GM08714 (cell line): ENCODE data around the gene MALT1.
"Not testable (repeated sequence)": the region's sequence is repeated elsewhere in the genome, so short reads cannot be mapped to it uniquely, and the experiment has no call there.

Experiments
- H3K4me3 ChIP-seq: fragments of 200-500 bp; sonication (Bioruptor generic); 2 replicates; pipeline ENCODE4 v1.5.1; 2014; ENCODE audit warnings: mild to moderate bottlenecking, low read length, inconsistent platforms
- ZNF274 ChIP-seq: IDR thresholded peaks from 2 replicates; pipeline ENCODE4 v1.6.1; 2012; ENCODE audit warnings: mild to moderate bottlenecking, low read depth, low read length

Gene MALT1

DNA sequence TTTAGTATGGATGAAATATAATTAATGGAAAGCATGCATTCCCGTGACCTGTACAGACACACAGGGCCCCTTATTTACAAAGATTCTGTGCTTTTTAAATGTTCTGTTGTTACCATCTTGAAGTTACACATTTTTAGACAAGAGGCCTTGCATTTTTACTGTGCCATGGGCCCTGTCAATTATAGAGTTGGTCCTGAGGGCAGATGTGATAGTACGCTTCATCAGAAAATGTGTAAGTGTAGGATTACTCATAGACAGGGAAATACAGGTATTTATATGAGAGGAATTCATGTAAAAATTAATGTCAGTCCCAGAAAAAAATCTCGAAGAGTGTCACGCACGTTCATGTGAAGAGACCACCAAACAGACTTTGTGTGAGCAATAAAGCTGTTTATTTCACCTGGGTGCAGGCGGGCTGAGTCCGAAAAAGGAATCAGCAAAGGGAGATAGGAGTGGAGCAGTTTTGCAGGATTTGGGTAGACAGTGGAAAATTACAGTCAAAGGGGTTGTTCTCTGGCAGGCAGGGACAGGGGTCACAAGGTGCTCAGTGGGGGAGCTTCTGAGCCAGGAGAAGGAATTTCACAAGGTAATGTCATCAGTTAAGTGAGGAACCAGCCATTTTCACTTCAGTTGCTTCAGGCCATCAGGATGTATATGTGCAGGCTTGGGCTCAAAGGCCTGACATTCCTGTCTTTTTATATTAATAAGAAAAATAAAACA lies 30.2 kb upstream of the MALT1 start:
- no peak for TF ChIP-seq ZNF274
- H3K4me3 ChIP-seq = no peak overlapping the region

DNA sequence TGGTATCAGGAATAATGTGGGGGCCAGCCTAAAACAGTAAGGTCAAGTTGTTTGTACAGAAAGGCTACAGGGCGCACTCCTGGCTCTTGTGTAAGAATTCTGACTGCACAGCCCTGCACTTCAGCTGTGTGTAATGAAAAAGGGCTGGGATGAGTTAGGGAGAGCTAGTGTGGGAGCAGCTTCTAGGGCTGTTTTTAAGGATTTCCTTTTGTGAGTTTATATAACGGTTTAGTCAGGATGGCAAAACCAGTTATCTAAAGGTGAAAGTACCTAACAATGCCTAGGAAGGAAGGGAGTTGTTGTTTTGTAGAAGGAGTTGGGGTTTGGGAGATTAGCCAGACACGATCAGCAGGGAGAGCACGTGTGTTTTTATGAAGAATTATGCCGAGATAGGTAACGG lies 27.7 kb upstream of the MALT1 start:
- H3K4me3 ChIP-seq = not testable (repeated sequence)

DNA sequence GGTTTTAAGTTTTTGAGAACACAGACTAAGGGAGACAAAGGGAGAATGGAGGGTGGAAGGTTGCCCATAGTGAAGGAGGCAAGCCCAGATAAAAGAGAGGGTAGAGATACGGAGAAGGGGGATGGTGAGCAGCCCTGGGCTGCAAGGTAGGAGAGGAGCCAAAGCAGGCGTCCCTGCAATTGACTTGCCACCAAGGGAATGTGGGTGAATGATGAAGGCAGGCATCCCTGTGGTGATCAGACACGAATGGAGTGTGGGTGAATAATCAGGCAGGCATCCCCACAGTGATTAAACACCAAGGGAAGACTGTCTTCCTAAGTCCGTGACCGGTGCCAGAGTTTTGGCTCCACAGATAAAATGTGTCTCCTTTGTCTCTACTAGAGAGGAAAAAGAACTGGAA lies 25.9 kb upstream of the MALT1 start:
- no peak for TF ChIP-seq ZNF274
- no peak overlapping the region for H3K4me3 ChIP-seq

DNA sequence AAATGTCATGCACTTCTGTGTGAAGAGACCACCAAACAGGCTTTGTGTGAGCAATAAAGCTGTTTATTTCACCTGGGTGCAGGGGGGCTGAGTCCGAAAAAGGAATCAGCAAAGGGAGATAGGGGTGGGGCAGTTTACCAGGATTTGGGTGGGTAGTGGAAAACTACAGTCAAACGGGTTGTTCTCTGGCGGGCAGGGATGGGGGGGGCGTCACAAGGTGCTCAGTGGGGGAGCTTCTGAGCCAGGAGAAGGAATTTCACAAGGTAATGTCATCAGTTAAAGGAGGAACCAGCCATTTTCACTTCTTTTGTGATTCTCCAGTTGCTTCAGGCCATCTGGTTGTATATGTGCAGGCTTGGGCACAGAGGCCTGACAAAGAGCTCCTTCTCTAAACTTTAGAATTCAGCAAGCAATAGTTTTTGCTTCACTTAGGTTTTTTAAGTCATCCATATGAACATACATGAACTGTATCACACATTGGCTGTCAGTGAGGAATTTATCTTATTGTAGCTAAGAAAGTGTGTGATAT lies 24.9 kb upstream of the MALT1 start:
- no peak overlapping the region for H3K4me3 ChIP-seq
- TF ChIP-seq ZNF274 = no peak

- TF ChIP-seq ZNF274 = no peak
Measured at GRCh38 chr18:58649966-58650816, 21.1 kb upstream of the MALT1 start.

GRCh38 chr18:58650830-58651229 lies 20.4 kb upstream of the MALT1 start:
- not testable (repeated sequence) for H3K4me3 ChIP-seq

More at GRCh38 chr18:58649966-58650816, 21.1 kb upstream of the MALT1 start:
- no peak overlapping the region for H3K4me3 ChIP-seq

DNA sequence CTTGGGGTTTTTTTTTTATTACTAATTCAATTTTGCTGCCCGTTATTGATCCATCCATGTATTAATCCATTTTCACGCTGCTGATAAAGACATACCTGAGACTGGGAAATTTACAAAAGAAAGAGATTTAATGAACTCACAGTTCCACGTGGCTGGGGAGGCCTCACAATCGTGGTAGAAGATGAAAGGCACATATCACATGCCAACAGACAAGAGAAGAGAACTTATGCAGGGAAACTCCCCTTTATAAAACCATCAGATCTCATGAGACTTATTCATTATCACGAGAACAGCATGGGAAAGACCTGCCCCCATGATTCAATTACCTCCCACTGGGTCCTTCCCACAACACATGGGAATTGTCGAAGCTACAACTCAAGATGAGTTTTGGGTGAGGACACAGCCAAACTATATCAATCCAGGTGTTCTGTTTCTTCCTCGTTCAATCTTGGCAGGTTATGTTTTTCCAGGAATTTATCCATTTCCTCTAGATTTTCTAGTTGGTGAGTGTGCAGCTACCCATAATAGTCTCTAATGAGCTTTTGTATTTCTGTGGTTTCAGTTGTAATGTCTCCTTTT lies 18.0 kb upstream of the MALT1 start:
- H3K4me3 ChIP-seq = peak overlapping the region; percentile 26; the same call in 1 of the 2 replicates

- TF ChIP-seq ZNF274 = no peak
Measured at GRCh38 chr18:58653814-58654509, 17.3 kb upstream of the MALT1 start.

DNA sequence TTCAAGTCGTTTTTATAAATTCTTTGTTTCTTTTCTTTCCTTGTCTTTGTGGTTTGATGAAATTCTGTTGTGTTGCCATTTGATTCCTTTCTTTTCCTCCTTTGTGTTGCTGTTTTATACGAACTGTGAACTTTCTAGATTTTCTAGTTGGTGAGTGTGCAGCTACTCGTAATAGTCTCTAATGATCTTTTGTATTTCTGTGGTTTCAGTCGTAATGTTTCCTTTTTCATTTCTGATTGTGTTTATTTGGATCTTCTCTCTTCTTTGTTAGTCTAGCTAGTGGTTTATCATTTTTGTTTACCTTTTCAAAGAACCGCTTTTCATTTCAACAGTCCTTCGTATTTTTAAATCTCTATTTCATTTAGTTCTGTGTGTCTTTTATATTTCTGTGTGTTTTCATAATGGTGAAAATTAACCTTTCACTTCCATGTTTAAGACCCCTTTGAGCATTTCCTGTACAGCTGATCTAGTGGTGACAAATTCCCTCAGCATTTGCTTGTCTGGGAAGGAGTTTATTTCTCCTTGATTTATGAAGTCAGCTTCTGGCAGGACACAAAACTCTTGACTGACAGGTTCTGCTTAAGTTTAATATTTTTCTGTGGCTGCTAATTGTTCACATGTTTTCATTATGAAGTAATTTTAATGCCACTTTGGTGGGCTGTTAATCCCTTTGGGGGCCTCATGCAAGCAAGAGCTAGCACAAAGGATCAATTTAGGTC lies 16.2 kb upstream of the MALT1 start:
- TF ChIP-seq ZNF274 = no peak
- H3K4me3 ChIP-seq = peak overlapping the region; percentile 50

More at GRCh38 chr18:58653814-58654509, 17.3 kb upstream of the MALT1 start:
- H3K4me3 ChIP-seq = peak overlapping the region; percentile 50; the same call in 1 of the 2 replicates

GRCh38 chr18:58657081-58657480 lies 14.2 kb upstream of the MALT1 start:
- no peak overlapping the region; the same call in 1 of the 2 replicates for H3K4me3 ChIP-seq
- TF ChIP-seq ZNF274 = no peak

- TF ChIP-seq ZNF274 = no peak
- peak overlapping the region; percentile 84; the same call in 1 of the 2 replicates for H3K4me3 ChIP-seq
Measured at GRCh38 chr18:58657494-58657893, 13.8 kb upstream of the MALT1 start.

DNA sequence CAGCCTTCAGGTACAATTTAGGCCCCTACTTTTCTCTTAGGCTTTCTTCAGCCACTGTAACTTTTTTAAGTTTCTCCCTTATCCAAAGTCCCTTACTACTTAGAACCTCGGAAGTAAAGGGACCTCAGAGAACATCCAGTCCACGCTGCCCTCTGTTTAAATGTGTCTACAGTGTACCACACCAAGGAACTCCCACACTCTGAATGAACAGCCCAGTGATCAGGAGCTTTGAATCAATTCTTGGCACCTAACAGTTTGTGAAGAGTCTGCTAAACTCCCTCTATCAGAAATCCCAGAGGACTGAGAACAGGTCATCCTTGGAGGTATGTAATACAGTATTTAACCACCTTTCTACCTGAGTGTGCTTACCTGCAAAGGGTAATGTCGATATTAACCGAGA lies 11.6 kb upstream of the MALT1 start:
- H3K4me3 ChIP-seq = peak overlapping the region; percentile 84
- TF ChIP-seq ZNF274 = no peak

GRCh38 chr18:58660915-58661314 lies 10.3 kb upstream of the MALT1 start:
- no peak for TF ChIP-seq ZNF274
- H3K4me3 ChIP-seq = no peak overlapping the region
